NCI-H446 (cell line): ENCODE data around the gene SF3A1.

Experiments
- DNase-seq, 2 experiments: peaks; one replicate each; lab custom pipeline; 2025; lab: John Stamatoyannopoulos, UW

Gene SF3A1

GRCh38 chr22:30287648-30288418 lies 68.9 kb downstream of the SF3A1 start:
- peak; percentile 76 to 81 for DNase-seq

GRCh38 chr22:30286813-30287647 lies 69.7 kb downstream of the SF3A1 start:
- peak; percentile 16 to 66 for DNase-seq

GRCh38 chr22:30286331-30286730 lies 70.4 kb downstream of the SF3A1 start:
- no peak for DNase-seq

- DNase-seq: no peak
Measured at GRCh38 chr22:30285846-30286200, 70.9 kb downstream of the SF3A1 start.

GRCh38 chr22:30285176-30285845 lies 71.4 kb downstream of the SF3A1 start:
- no peak for DNase-seq

GRCh38 chr22:30284666-30285065 lies 72.0 kb downstream of the SF3A1 start:
- no peak for DNase-seq

- DNase-seq: no peak
Measured at GRCh38 chr22:30284172-30284571, 72.5 kb downstream of the SF3A1 start.

GRCh38 chr22:30283342-30283741 lies 73.4 kb downstream of the SF3A1 start:
- no peak for DNase-seq

GRCh38 chr22:30282616-30283046 lies 74.1 kb downstream of the SF3A1 start:
- no peak for DNase-seq
